Keratinocyte (primary cell): ENCODE results near the gene CCR5AS.
"Not testable (repeated sequence)": the region's sequence is repeated elsewhere in the genome, so short reads cannot be mapped to it uniquely, and the experiment has no call there.

Experiments used
- DNase-seq: peaks from one replicate; pipeline ENCODE4 v3.0.0-alpha.2; 2011; ENCODE audit warnings: low read depth, missing footprints, low spot score
- FAIRE-seq: peaks from 2 replicates; lab custom pipeline; 2011; peaks lifted over from hg19 to GRCh38; lab: Jason Lieb, UNC
- H2AFZ ChIP-seq: 2 replicates; pipeline ENCODE4 v1.6.0; 2012; ENCODE audit warnings: low read length, control low read depth, inconsistent platforms; ENCODE audit not compliant: control insufficient read depth
- H3K27ac ChIP-seq: 2 replicates; pipeline ENCODE4 v1.5.1; 2011; ENCODE audit warnings: low read length; ENCODE audit not compliant: control insufficient read depth, insufficient read depth
- H3K27me3 ChIP-seq: 3 replicates; pipeline ENCODE4 v1.6.0; 2011; ENCODE audit warnings: low read length; ENCODE audit not compliant: control insufficient read depth, insufficient read depth; ENCODE audit errors: extremely low read depth
- H3K36me3 ChIP-seq, 2 experiments: 2 replicates in 1 of 2; 3 replicates in 1 of 2; pipeline ENCODE4 v1.5.1; 2011; ENCODE audit warnings: low read length in 2 of 2, mild to moderate bottlenecking in 1 of 2; ENCODE audit not compliant: control insufficient read depth in 2 of 2, insufficient read depth in 2 of 2; ENCODE audit errors: extremely low read depth in 1 of 2
- H3K4me1 ChIP-seq: 3 replicates; pipeline ENCODE4 v1.5.1; 2011; ENCODE audit warnings: low read length; ENCODE audit not compliant: control insufficient read depth, insufficient read depth; ENCODE audit errors: extremely low read depth
- H3K4me2 ChIP-seq: 3 replicates; pipeline ENCODE4 v1.6.0; 2011; ENCODE audit warnings: low read depth, low read length; ENCODE audit not compliant: control insufficient read depth, insufficient read depth; ENCODE audit errors: extremely low read depth
- H3K4me3 ChIP-seq, 3 experiments: fragments of 200-600 bp in 1 of 3; sonication (generic) in 1 of 3; 2 replicates in 2 of 3; 3 replicates in 1 of 3; pipeline ENCODE4 v1.5.1; 2011 to 2016; ENCODE audit warnings: low read length in 3 of 3, mild to moderate bottlenecking in 3 of 3, control low read depth in 2 of 3, inconsistent platforms in 1 of 3, low read depth in 1 of 3, mixed read lengths in 1 of 3, mixed run types in 1 of 3, moderate library complexity in 1 of 3; ENCODE audit not compliant: control insufficient read depth in 2 of 3, insufficient read depth in 2 of 3; ENCODE audit errors: extremely low read depth in 1 of 3
- H3K79me2 ChIP-seq: 2 replicates; pipeline ENCODE4 v1.6.0; 2012; ENCODE audit warnings: low read length; ENCODE audit not compliant: control insufficient read depth, insufficient read depth
- H3K9ac ChIP-seq: 3 replicates; pipeline ENCODE4 v1.6.0; 2011; ENCODE audit warnings: low read length; ENCODE audit not compliant: control insufficient read depth, insufficient read depth; ENCODE audit errors: extremely low read depth
- H3K9me1 ChIP-seq: 3 replicates; pipeline ENCODE4 v1.6.0; 2011; ENCODE audit warnings: low read length; ENCODE audit not compliant: control insufficient read depth, insufficient read depth; ENCODE audit errors: extremely low read depth
- H3K9me3 ChIP-seq: 2 replicates; pipeline ENCODE4 v1.5.1; 2012; ENCODE audit warnings: low read depth, low read length; ENCODE audit not compliant: control insufficient read depth
- H4K20me1 ChIP-seq: 3 replicates; pipeline ENCODE4 v1.6.0; 2011; ENCODE audit warnings: low read length; ENCODE audit not compliant: control insufficient read depth, insufficient read depth; ENCODE audit errors: extremely low read depth
- EZH2 ChIP-seq: IDR thresholded peaks from one replicate; pipeline ENCODE4 v1.6.1; 2012; ENCODE audit warnings: inconsistent platforms, mild to moderate bottlenecking, low read length, moderate library complexity
- dilution Hi-C: fragments of 300-500 bp; cut with MboI; formaldehyde crosslinking; loops from one replicate; pipeline ENCODE4 v1.7.0; 2020; ENCODE audit warnings: low sequenced_read_pairs; ENCODE audit not compliant: extremely low pct_ligation_motif_present
- TF ChIP-seq, protein P1 (sequence below), 3 experiments: IDR thresholded peaks in 1 of 3; conservative IDR thresholded peaks in 1 of 3; optimal IDR thresholded peaks in 1 of 3; 2 replicates in 2 of 3; 3 replicates in 1 of 3; pipeline versions ENCODE3 to v1.5.1; 2011; ENCODE audit warnings: low read length in 3 of 3, mild to moderate bottlenecking in 3 of 3, moderate library complexity in 2 of 3, control low read depth in 1 of 3, inconsistent platforms in 1 of 3; ENCODE audit not compliant: insufficient read depth in 2 of 3; ENCODE audit errors: extremely low read depth in 1 of 3

Gene CCR5AS

GRCh38 chr3:46427916-46428833 lies 21.3 kb upstream of the CCR5AS start:
- Histone ChIP-seq H3K4me3 (no peak overlapping the region), H3K79me2 (no peaks in the 10 kb centered on the region), H3K4me1 (peaks cover 38% of the 10 kb centered on the region), H3K27ac (peak overlapping the region; percentile 92), H2AFZ (no peak overlapping the region), H4K20me1 (no peaks in the 10 kb centered on the region), H3K9me3 (no peaks in the 10 kb centered on the region), H3K9ac (no peak overlapping the region), H3K36me3 (no peaks in the 10 kb centered on the region), H3K4me2 (no peak overlapping the region), H3K9me1 (no peaks in the 10 kb centered on the region), H3K27me3 (no peaks in the 10 kb centered on the region)
- FAIRE-seq (peak; percentile 48), DNase-seq (no peak)
- TF ChIP-seq EZH2, result no peak
- TF ChIP-seq, protein P1, sequence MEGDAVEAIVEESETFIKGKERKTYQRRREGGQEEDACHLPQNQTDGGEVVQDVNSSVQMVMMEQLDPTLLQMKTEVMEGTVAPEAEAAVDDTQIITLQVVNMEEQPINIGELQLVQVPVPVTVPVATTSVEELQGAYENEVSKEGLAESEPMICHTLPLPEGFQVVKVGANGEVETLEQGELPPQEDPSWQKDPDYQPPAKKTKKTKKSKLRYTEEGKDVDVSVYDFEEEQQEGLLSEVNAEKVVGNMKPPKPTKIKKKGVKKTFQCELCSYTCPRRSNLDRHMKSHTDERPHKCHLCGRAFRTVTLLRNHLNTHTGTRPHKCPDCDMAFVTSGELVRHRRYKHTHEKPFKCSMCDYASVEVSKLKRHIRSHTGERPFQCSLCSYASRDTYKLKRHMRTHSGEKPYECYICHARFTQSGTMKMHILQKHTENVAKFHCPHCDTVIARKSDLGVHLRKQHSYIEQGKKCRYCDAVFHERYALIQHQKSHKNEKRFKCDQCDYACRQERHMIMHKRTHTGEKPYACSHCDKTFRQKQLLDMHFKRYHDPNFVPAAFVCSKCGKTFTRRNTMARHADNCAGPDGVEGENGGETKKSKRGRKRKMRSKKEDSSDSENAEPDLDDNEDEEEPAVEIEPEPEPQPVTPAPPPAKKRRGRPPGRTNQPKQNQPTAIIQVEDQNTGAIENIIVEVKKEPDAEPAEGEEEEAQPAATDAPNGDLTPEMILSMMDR (optimal IDR thresholded peaks at IDR 0.05 in 1 of 3, IDR thresholded peaks at IDR 0.05 in 1 of 3, conservative IDR thresholded peaks at IDR 0.05 in 1 of 3; ENCODE audit: extremely low read depth in 1 of 3, insufficient read depth in 2 of 3, low read length in 3 of 3), result peak in 1 of 3 experiments; percentile 38
- dilution Hi-C loops, result no loop called here

GRCh38 chr3:46427404-46427803 lies 20.5 kb upstream of the CCR5AS start:
- H3K79me2 ChIP-seq, dilution Hi-C loops, H3K9me3 ChIP-seq, H3K9ac ChIP-seq, H3K4me2 ChIP-seq, FAIRE-seq, H3K27me3 ChIP-seq, H2AFZ ChIP-seq, H4K20me1 ChIP-seq, H3K36me3 ChIP-seq, H3K9me1 ChIP-seq, H3K27ac ChIP-seq, DNase-seq, H3K4me3 ChIP-seq: not testable (repeated sequence)
- TF ChIP-seq, protein P1 (optimal IDR thresholded peaks at IDR 0.05 in 1 of 3, IDR thresholded peaks at IDR 0.05 in 1 of 3, conservative IDR thresholded peaks at IDR 0.05 in 1 of 3; ENCODE audit: extremely low read depth in 1 of 3, insufficient read depth in 2 of 3, low read length in 3 of 3), result peak in 1 of 3 experiments; percentile 6
- peaks cover 42% of the 10 kb centered on the region for H3K4me1 ChIP-seq

DNA sequence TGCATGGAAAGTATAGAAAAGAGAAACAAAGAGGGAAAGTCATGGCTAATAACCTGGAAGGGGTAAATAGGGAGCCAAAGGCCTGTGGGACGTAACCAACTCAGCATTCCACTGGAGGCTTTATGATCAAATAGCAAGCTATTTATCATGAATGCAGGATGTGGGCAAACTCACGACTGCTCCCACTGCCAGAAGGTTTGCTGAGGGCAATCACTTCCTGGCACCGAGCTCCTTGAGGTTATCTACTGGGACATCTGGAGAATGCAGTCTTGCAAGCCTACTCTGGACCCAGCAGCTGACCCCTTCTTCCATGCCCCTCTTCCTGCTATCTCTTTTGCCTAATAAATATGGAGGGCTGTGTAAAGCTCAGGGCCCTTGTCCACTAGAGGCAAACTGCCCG lies 19.6 kb upstream of the CCR5AS start:
- H3K79me2 ChIP-seq, H2AFZ ChIP-seq, H3K9me3 ChIP-seq, H4K20me1 ChIP-seq, H3K9me1 ChIP-seq, H3K9ac ChIP-seq, H3K36me3 ChIP-seq, H3K4me3 ChIP-seq, H3K27me3 ChIP-seq, H3K4me2 ChIP-seq, H3K27ac ChIP-seq, dilution Hi-C loops, DNase-seq: not testable (repeated sequence)
- FAIRE-seq, result peak; percentile 81
- H3K4me1 ChIP-seq, result peaks cover 44% of the 10 kb centered on the region
